ENCODE measurements around the gene NAGLU.

Gene NAGLU

DNA sequence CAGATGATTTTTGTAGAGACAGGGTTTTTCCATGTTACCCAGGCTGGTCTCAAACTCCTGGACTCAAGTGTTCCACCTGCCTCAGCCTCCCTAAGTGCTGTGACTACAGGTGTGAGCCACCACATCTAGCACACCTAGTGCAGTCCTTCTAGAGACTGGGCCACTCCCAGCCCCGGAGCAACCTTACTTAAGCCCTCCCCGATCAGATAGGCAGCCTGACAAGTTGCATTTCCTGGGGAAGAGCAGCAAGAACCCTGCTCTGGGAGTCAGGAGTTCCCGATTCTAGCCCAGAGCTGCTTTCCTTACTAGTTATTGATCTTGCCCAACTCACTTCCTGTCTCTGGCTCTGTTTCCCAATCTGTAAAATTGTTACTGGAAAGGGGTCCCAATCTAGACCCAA is 7.0 kb upstream of the NAGLU start:
- DNase-seq, result peak; percentile 84 to 85
- Histone ChIP-seq H3K9ac (ENCODE audit: low read length) (no peak overlapping the region), H4K8ac (ENCODE audit: low read depth, low read length) (no peak overlapping the region), H3K27me3 (ENCODE audit: insufficient read depth, low read length) (no peaks in the 10 kb centered on the region), H2BK5ac (ENCODE audit: low read depth, low read length, poor library complexity) (no peak overlapping the region), H3K4me1 (ENCODE audit: control insufficient read depth in 1 of 2, insufficient read depth in 2 of 2, low read length in 2 of 2) (peaks cover 0 to 2% of the 10 kb centered on the region in 2 experiments), H3K27ac (ENCODE audit: low read depth, low read length) (no peak overlapping the region), H3K4me3 (ENCODE audit: low read depth, low read length) (no peak overlapping the region), H4K91ac (ENCODE audit: low read depth, low read length) (no peak overlapping the region), H3K18ac (ENCODE audit: low read length) (no peak overlapping the region), H2AFZ (ENCODE audit: insufficient read depth, low read length, poor library complexity) (no peak overlapping the region), H3K79me2 (ENCODE audit: control insufficient read depth, insufficient read depth, low read length, poor library complexity) (no peaks in the 10 kb centered on the region), H2BK120ac (ENCODE audit: insufficient read depth, low read length, poor library complexity) (no peak overlapping the region), H3K4me2 (ENCODE audit: low read length) (no peak overlapping the region), H3K14ac (ENCODE audit: low read length) (no peak overlapping the region), H3K36me3 (ENCODE audit: control insufficient read depth in 1 of 2, insufficient read depth in 2 of 2, low read length in 2 of 2) (no peaks in the 10 kb centered on the region), H3K23ac (ENCODE audit: low read length) (no peak overlapping the region), H3K4ac (ENCODE audit: low read depth, low read length) (no peak overlapping the region), H3K9me3 (ENCODE audit: insufficient read depth, low read depth, low read length) (peaks cover 2% of the 10 kb centered on the region), H3K79me1 (ENCODE audit: low read length) (peaks cover 5% of the 10 kb centered on the region), H4K12ac (ENCODE audit: low read depth, low read length) (no peak overlapping the region), H2BK12ac (ENCODE audit: low read length) (no peak overlapping the region), H2AK5ac (ENCODE audit: low read length) (no peak overlapping the region)
- WGBS (ENCODE audit: extremely low coverage, insufficient coverage, insufficient read length), result no CpG with 5 or more reads among the region's 3 CpGs

DNA sequence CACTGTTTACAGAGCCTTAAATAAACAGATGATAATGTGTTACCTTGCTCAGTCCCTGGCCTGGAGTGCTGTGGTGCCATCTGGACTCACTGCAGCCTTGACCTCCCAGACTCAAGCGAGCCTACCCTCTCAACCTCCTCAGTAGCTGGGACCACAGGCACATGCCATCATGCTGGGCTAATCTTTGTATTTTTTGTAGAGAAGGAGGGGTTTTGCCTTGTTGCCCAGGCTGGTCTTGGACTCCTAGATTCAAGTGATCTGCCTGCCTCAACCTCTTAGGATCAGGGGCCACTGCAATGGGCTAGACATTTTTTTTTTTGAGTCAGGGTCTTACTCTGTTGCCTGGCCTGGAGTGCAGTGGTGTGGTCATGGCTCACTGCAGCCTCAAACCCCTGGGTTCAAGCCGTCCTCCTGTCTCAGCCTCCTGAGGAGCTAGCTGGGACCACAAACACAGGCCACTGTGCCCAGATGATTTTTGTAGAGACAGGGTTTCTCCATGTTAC is 5.0 kb upstream of the NAGLU start:
- H4K91ac ChIP-seq (ENCODE audit: low read depth, low read length), result no peak overlapping the region
- H2BK12ac ChIP-seq (ENCODE audit: low read length), result peak overlapping the region; percentile 19
- no peaks in the 10 kb centered on the region for H3K36me3 ChIP-seq (ENCODE audit: control insufficient read depth in 1 of 2, insufficient read depth in 2 of 2, low read length in 2 of 2)
- no peak overlapping the region for H3K18ac ChIP-seq (ENCODE audit: low read length)
- no peaks in the 10 kb centered on the region for H3K79me2 ChIP-seq (ENCODE audit: control insufficient read depth, insufficient read depth, low read length, poor library complexity)
- no CpG with 5 or more reads among the region's 2 CpGs for WGBS (ENCODE audit: extremely low coverage, insufficient coverage, insufficient read length)
- no peak overlapping the region for H3K4me2 ChIP-seq (ENCODE audit: low read length)
- H2AK5ac ChIP-seq (ENCODE audit: low read length), result no peak overlapping the region
- H4K12ac ChIP-seq (ENCODE audit: low read depth, low read length), result no peak overlapping the region
- no peak overlapping the region for H2BK120ac ChIP-seq (ENCODE audit: insufficient read depth, low read length, poor library complexity)
- no peaks in the 10 kb centered on the region for H3K27me3 ChIP-seq (ENCODE audit: insufficient read depth, low read length)
- no peak overlapping the region for H2BK5ac ChIP-seq (ENCODE audit: low read depth, low read length, poor library complexity)
- H3K23ac ChIP-seq (ENCODE audit: low read length), result no peak overlapping the region
- no peak overlapping the region for H3K4me3 ChIP-seq (ENCODE audit: low read depth, low read length)
- peaks cover 0 to 6% of the 10 kb centered on the region in 2 experiments for H3K4me1 ChIP-seq (ENCODE audit: control insufficient read depth in 1 of 2, insufficient read depth in 2 of 2, low read length in 2 of 2)
- peaks cover 2% of the 10 kb centered on the region for H3K9me3 ChIP-seq (ENCODE audit: insufficient read depth, low read depth, low read length)
- H3K14ac ChIP-seq (ENCODE audit: low read length), result no peak overlapping the region
- H2AFZ ChIP-seq (ENCODE audit: insufficient read depth, low read length, poor library complexity), result no peak overlapping the region
- H3K4ac ChIP-seq (ENCODE audit: low read depth, low read length), result no peak overlapping the region
- peaks cover 9% of the 10 kb centered on the region for H3K79me1 ChIP-seq (ENCODE audit: low read length)
- no peak overlapping the region for H3K9ac ChIP-seq (ENCODE audit: low read length)
- H3K27ac ChIP-seq (ENCODE audit: low read depth, low read length), result no peak overlapping the region
- no peak overlapping the region for H4K8ac ChIP-seq (ENCODE audit: low read depth, low read length)
- no peak for DNase-seq

DNA sequence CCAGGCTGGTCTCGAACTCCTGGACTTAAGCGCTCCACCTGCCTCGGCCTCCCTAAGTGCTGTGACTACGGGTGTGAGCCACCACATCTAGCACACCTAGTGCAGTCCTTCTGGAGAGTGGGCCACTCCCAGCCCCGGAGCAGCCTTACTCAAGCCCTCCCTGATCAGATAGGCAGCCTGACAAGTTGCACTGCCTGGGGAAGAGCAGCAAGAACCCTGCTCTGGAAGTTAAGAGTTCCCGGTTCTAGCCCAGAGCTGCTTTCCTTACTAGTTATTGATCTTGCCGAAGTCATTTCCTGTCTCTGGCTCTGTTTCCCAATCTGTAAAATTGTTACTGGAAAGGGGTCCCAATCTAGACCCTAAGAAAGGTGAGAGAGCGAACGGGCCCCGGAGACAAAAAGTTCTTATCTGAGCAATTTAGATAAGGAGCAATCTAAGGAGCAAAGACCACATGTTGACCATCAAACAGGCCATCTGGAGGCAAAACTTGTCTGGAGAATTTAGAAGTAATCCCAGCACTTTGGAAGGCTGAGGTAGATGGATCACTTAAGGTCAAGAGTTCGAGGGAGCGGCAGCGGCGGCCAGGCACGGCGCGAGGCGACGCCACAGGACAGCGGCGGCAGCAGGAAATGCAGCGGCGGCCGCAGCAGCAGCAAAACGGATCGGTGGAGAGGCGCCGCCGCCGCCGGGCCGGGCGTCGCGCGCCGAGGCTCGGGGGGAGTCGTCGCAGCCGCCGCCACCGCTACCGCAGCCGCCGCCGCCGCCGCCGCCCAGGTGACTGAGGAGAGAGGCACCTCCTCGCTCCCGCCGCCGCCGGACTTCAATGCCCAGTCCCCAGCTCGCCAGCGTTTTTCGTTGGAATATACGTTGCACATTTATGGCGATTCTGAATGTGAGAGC is 4.3 kb upstream of the NAGLU start:
- DNase-seq, result peak; percentile 82 to 90
- peak overlapping the region; percentile 91 for H4K91ac ChIP-seq (ENCODE audit: low read depth, low read length)
- H3K4me2 ChIP-seq (ENCODE audit: low read length), result peak overlapping the region; percentile 61
- peak overlapping the region; percentile 67 for H2AFZ ChIP-seq (ENCODE audit: insufficient read depth, low read length, poor library complexity)
- H2BK12ac ChIP-seq (ENCODE audit: low read length), result peak overlapping the region; percentile 81
- peaks cover under 1 to 7% of the 10 kb centered on the region in 2 experiments for H3K4me1 ChIP-seq (ENCODE audit: control insufficient read depth in 1 of 2, insufficient read depth in 2 of 2, low read length in 2 of 2)
- no peak overlapping the region for H2AK5ac ChIP-seq (ENCODE audit: low read length)
- H3K4ac ChIP-seq (ENCODE audit: low read depth, low read length), result peak overlapping the region; percentile 44
- no peaks in the 10 kb centered on the region for H3K36me3 ChIP-seq (ENCODE audit: control insufficient read depth in 1 of 2, insufficient read depth in 2 of 2, low read length in 2 of 2)
- WGBS (ENCODE audit: extremely low coverage, insufficient coverage, insufficient read length), result no CpG with 5 or more reads among the region's 60 CpGs
- H3K23ac ChIP-seq (ENCODE audit: low read length), result no peak overlapping the region
- H3K79me2 ChIP-seq (ENCODE audit: control insufficient read depth, insufficient read depth, low read length, poor library complexity), result peaks cover 2% of the 10 kb centered on the region
- H3K4me3 ChIP-seq (ENCODE audit: low read depth, low read length), result no peak overlapping the region
- peak overlapping the region; percentile 77 for H4K8ac ChIP-seq (ENCODE audit: low read depth, low read length)
- H3K14ac ChIP-seq (ENCODE audit: low read length), result peak overlapping the region; percentile 91
- peak overlapping the region; percentile 23 for H4K12ac ChIP-seq (ENCODE audit: low read depth, low read length)
- peak overlapping the region; percentile 62 for H2BK5ac ChIP-seq (ENCODE audit: low read depth, low read length, poor library complexity)
- H3K18ac ChIP-seq (ENCODE audit: low read length), result peak overlapping the region; percentile 56
- H3K27me3 ChIP-seq (ENCODE audit: insufficient read depth, low read length), result no peaks in the 10 kb centered on the region
- peaks cover 2% of the 10 kb centered on the region for H3K9me3 ChIP-seq (ENCODE audit: insufficient read depth, low read depth, low read length)
- H3K9ac ChIP-seq (ENCODE audit: low read length), result no peak overlapping the region
- peaks cover 13% of the 10 kb centered on the region for H3K79me1 ChIP-seq (ENCODE audit: low read length)
- H3K27ac ChIP-seq (ENCODE audit: low read depth, low read length), result peak overlapping the region; percentile 33
- H2BK120ac ChIP-seq (ENCODE audit: insufficient read depth, low read length, poor library complexity), result peak overlapping the region; percentile 85

DNA sequence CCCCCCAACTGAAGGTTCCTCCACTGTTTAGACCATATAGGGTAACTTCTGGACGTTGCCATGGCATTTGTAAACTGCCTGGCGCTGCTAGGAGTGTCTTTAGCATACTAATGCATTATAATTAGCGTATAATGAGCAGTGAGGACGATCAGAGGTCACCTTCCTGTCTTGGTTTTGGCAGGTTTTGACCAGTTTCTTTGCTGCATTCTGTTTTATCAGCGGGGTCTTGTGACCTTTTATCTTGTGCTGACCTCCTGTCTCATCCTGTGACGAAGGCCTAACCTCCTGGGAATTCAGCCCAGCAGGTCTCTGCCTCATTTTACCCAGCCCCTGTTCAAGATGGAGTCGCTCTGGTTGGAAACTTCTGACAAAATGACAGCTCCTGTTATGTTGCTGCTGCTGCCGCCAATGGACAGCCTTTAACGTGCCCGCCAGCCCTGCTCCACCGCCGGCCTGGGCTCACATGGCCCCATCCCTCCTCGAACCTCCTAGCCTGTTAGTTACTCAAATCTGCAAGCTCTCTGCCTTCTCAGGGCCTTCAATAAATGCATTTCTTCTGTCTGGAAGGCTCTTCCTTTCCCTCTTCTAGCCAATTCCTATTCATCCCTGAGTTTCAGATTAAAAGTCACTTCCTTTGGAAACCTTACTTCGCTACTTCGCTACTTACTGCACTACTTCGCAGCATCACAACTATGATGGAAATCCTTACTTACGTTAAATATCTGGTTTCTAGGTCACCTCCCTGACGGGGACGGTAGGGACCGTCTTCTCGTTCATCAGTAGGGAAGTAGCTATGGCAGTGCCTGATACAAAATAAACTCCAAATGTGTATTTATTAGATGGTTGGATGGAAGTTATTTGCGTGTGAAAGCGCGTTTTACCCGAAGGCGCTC is 640 bp upstream of the NAGLU start:
- Histone ChIP-seq H3K27ac (ENCODE audit: low read depth, low read length) (no peak overlapping the region), H3K27me3 (ENCODE audit: insufficient read depth, low read length) (no peaks in the 10 kb centered on the region), H4K91ac (ENCODE audit: low read depth, low read length) (peak overlapping the region; percentile 95), H3K18ac (ENCODE audit: low read length) (peak overlapping the region; percentile 35), H2BK5ac (ENCODE audit: low read depth, low read length, poor library complexity) (no peak overlapping the region), H3K36me3 (ENCODE audit: control insufficient read depth in 1 of 2, insufficient read depth in 2 of 2, low read length in 2 of 2) (peaks cover 8% of the 10 kb centered on the region in 2 experiments), H4K8ac (ENCODE audit: low read depth, low read length) (peak overlapping the region; percentile 95), H4K12ac (ENCODE audit: low read depth, low read length) (peak overlapping the region; percentile 68), H3K4ac (ENCODE audit: low read depth, low read length) (peak overlapping the region; percentile 5), H2AFZ (ENCODE audit: insufficient read depth, low read length, poor library complexity) (peak overlapping the region; percentile 66), H3K9ac (ENCODE audit: low read length) (peak overlapping the region; percentile 24), H3K9me3 (ENCODE audit: insufficient read depth, low read depth, low read length) (no peaks in the 10 kb centered on the region), H3K79me2 (ENCODE audit: control insufficient read depth, insufficient read depth, low read length, poor library complexity) (peaks cover 4% of the 10 kb centered on the region), H3K4me2 (ENCODE audit: low read length) (peak overlapping the region; percentile 84), H3K4me1 (ENCODE audit: control insufficient read depth in 1 of 2, insufficient read depth in 2 of 2, low read length in 2 of 2) (peaks cover 7 to 14% of the 10 kb centered on the region in 2 experiments), H2AK5ac (ENCODE audit: low read length) (no peak overlapping the region), H3K4me3 (ENCODE audit: low read depth, low read length) (peak overlapping the region; percentile 78), H2BK120ac (ENCODE audit: insufficient read depth, low read length, poor library complexity) (no peak overlapping the region), H3K14ac (ENCODE audit: low read length) (peak overlapping the region; percentile 6), H3K23ac (ENCODE audit: low read length) (no peak overlapping the region), H2BK12ac (ENCODE audit: low read length) (no peak overlapping the region), H3K79me1 (ENCODE audit: low read length) (peaks cover 17% of the 10 kb centered on the region)
- DNase-seq, result no peak
- no CpG with 5 or more reads among the region's 26 CpGs for WGBS (ENCODE audit: extremely low coverage, insufficient coverage, insufficient read length)

Data from trophoblast cell (in vitro differentiated cells and primary cell).